Measurements from ENCODE around the gene LPP. TPM values are rescaled to one million over a fixed set of nuclear protein-coding genes. Genes with fewer than 3 reads are reported as not detected.

LPP gene
- total and polyA plus RNA-seq, 2 of the 4 experiments (the other 2 are of a cell fraction), result 16.0 to 130 TPM

DNA sequence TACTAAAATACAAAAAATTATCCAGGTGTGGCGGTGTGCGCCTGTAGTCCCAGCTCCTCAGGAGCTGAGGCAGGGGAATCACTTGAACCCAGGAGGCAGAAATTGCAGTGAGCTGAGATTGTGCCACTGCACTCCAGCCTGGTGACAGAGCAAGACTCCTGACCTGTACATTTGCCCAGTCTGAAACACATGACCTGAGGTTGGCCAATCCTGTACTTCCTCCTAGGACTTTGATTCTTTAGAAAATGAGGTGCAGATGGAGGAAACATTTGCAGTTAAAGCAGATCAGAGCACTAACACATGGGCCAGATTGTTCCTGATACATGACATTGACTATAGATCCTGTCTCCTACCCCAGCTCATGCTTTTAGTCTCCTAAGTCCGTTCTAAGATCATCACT, 28.9 kb upstream of the LPP start:
- H2AFZ ChIP-seq (replicated peaks; ENCODE audit: low read length, poor library complexity), result no peak overlapping the region
- WGBS, 2 experiments (ENCODE audit: extremely low coverage in 2 of 2, insufficient read length in 1 of 2), result 100% methylated on average over 1 of the region's 3 CpGs; no CpG with 5 or more reads in 1 of the 2 experiments
- H4K8ac ChIP-seq (ENCODE audit: low read depth in 2 of 2, low read length in 2 of 2), result no peak overlapping the region
- H3K4me2 ChIP-seq (ENCODE audit: low read depth, low read length), result no peak overlapping the region
- H3K14ac ChIP-seq (replicated peaks; ENCODE audit: low read depth, low read length), result no peak overlapping the region
- no peaks in the 10 kb centered on the region for H3K27me3 ChIP-seq (ENCODE audit: control insufficient read depth, insufficient read depth, low read length)
- H2BK20ac ChIP-seq (ENCODE audit: low read depth, low read length), result no peak overlapping the region
- no peak overlapping the region for H2BK120ac ChIP-seq (ENCODE audit: low read depth, low read length)
- no peak for DNase-seq
- no peak overlapping the region for H3K9ac ChIP-seq (ENCODE audit: low read depth, low read length)
- no peak overlapping the region for H4K5ac ChIP-seq (ENCODE audit: low read depth, low read length)
- no peak overlapping the region for H3K18ac ChIP-seq (ENCODE audit: low read depth, low read length)
- H3K4me3 ChIP-seq (ENCODE audit: insufficient read depth, low read depth, low read length), result no peak overlapping the region
- no peaks in the 10 kb centered on the region for H4K20me1 ChIP-seq (ENCODE audit: insufficient read depth, low read length)
- POLR2A ChIA-PET (ENCODE audit: unreplicated experiment), result no interaction called here
- dilution Hi-C loops (cut with HindIII; ENCODE audit: low sequenced_read_pairs, unreplicated experiment) (no loop called here), in situ Hi-C loops (cut with MboI; ENCODE audit: low sequenced_read_pairs) (no loop called here), intact Hi-C loops (cut with micrococcal nuclease) (no loop called here)
- no peaks in the 10 kb centered on the region for H3K79me1 ChIP-seq (ENCODE audit: low read depth in 1 of 2, low read length in 2 of 2)
- H3K4ac ChIP-seq (ENCODE audit: low read depth, low read length), result no peak overlapping the region
- CTCF ChIA-PET, result no interaction called here
- no peak for TF ChIP-seq RAD21 (IDR thresholded peaks at IDR 0.05; ENCODE audit: low read length)
- TF ChIP-seq FOS (IDR thresholded peaks at IDR 0.05; ENCODE audit: low read depth, low read length), result no peak
- no peak overlapping the region for H3K27ac ChIP-seq (ENCODE audit: insufficient read depth, low read length)
- peaks cover 2% of the 10 kb centered on the region for H3K4me1 ChIP-seq (ENCODE audit: control insufficient read depth, insufficient read depth, low read length)
- no peaks in the 10 kb centered on the region for H3K9me1 ChIP-seq (ENCODE audit: insufficient read depth, low read length)
- H2BK5ac ChIP-seq (ENCODE audit: low read depth, low read length, poor library complexity, severe bottlenecking), result no peak overlapping the region
- peaks cover 2% of the 10 kb centered on the region for H3K9me3 ChIP-seq (ENCODE audit: control insufficient read depth, insufficient read depth, low read length)
- no peaks in the 10 kb centered on the region for H3K36me3 ChIP-seq (ENCODE audit: control insufficient read depth, insufficient read depth, low read length)
- ATAC-seq (ENCODE audit: low read depth), result no peak
- no peak overlapping the region for H3K23ac ChIP-seq (ENCODE audit: low read depth, low read length)
- H2AK5ac ChIP-seq (ENCODE audit: low read depth, low read length), result no peak overlapping the region
- no TSS peak for BruUV-seq (replicated peaks)
- H3K56ac ChIP-seq (ENCODE audit: extremely low read depth, insufficient read depth, low read length), result no peak overlapping the region
- no peak overlapping the region for H2AK9ac ChIP-seq (replicated peaks; ENCODE audit: low read depth, low read length, poor library complexity)
- H2BK15ac ChIP-seq (ENCODE audit: low read depth, low read length), result no peak overlapping the region
- no peak overlapping the region for H4K91ac ChIP-seq (ENCODE audit: insufficient read depth, low read depth, low read length)
